NAMALWA (cell line): ENCODE results near the gene ESRRG.
"Not testable (repeated sequence)": the region's sequence is repeated elsewhere in the genome, so short reads cannot be mapped to it uniquely, and the experiment has no call there.

Experiments used
- DNase-seq: peaks from one replicate; pipeline ENCODE4 v3.0.0-alpha.2; 2015; ENCODE audit warnings: low spot score

ESRRG gene

DNA sequence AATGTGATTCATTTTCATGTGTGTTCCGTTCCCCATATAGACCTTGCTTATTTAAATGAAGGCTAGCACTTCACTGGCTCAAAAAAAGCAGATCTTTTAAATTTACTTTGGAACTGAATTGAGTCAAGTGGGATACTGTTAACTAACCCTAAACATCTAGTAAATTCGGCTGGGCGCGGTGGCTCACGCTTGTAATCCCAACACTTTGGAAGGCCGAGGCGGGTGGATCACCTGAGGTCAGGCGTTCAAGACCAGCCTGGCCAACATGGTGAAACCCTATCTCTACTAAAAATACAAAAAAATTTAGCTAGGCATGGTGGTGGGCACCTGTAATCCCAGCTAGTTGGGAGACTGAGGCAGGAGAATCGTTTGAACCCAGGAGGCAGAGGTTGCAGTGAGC is 19.2 kb downstream of the ESRRG start:
- DNase-seq, result not testable (repeated sequence)

GRCh38 chr1:216702170-216702569 is 21.1 kb downstream of the ESRRG start:
- peak; percentile 27 for DNase-seq

- DNase-seq, result no peak
Measured at GRCh38 chr1:216700779-216701178, 22.4 kb downstream of the ESRRG start.

DNA sequence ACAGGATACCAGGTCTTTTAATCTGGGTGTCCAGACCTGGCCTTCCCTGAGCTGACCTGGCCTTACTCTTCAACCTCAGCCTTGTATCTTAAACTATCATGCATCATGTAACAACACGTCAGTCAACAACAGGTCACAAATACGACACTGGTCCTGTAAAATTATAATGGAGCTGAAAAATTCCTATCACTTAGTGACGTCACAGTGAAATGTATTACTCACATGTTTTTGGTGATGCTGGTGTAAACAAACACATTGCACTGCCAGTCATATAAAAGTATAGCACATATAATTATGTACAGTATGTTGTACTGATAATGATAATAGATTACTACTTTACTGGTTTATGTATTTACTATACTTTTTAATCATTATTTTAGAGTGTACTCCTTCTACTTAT is 31.5 kb downstream of the ESRRG start:
- DNase-seq, result no peak

- DNase-seq, result no peak
Measured at GRCh38 chr1:216690603-216691002, 32.6 kb downstream of the ESRRG start.

GRCh38 chr1:216688127-216688657 is 35.0 kb downstream of the ESRRG start:
- DNase-seq, result no peak

- DNase-seq, result no peak
Measured at GRCh38 chr1:216686860-216687766, 36.1 kb downstream of the ESRRG start.

DNA sequence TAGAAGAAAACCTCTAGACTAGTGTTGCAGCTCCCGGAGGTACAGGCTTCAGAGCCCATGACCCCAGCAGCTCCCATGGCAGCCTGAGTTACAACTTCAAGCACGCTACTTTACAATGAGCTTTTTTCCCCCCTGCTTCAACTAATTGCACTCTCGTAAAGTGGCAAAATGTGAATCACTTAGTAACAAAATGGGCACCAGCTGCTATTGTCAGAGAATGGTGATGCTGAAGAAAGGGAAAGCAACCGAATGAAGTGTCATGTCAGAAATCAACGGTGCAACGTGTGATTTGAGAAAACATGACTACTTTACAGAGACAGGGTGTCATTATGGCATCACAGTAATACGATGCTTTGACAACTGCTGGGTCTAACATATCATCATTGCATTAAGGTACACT is 40.5 kb downstream of the ESRRG start:
- no peak for DNase-seq

DNA sequence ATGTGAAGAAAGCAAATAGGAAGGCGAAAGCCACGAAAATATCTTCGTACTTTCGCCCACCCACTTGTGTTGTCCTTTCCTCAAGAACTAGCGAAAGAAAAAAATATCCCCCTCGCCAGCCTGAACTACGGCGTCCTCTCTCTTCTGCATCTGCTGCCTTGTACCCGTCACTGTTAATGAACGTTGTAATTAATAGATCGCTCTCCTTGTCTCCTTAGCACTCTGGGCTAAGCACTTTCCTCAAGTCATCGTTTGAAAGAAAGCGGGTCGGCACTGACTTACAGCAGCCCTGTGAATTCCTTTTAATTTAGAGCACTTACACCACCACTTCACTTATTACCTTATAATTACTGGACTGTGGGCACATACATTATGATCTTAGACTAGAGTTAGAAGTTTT is 44.1 kb downstream of the ESRRG start:
- no peak for DNase-seq

- DNase-seq, result no peak
Measured at GRCh38 chr1:216670118-216670883, 52.9 kb downstream of the ESRRG start.

DNA sequence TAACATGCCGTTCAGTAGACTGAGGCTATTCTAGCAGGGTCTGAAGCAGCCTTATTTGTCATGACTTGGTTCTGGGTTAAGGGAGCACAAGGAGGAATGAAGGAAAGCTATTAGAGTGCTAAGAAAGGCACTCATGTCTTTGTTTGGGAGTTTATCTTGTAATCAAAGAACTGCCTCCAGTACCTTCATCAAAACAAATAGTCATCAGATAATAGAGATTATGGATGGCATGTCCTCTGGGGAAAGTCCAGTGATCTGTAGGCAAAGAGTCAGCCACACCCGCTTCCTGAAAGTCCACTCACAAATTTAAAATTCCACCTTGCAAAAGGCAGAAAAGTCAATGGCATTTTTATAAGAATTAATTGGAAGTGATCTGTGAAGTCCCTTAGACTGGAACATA is 56.8 kb downstream of the ESRRG start:
- no peak for DNase-seq

DNA sequence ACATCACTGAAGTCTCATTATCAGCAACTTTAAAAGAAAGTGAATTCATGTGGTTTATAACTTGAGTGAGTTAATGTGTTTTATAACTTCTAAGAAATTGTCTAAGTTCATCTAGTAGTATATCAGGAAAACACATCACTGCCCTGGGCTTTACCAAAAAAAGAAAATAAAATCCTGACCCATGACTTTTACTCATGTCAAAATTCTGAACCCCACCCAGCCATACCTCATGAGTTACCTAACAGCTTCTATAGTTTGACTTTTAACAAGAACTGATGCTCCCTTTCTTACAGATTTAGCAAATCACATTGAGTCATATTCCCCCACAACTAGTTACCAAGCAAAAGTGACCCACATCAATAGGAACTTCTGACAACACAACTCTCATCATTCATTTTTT is 57.4 kb downstream of the ESRRG start:
- no peak for DNase-seq

- DNase-seq, result no peak
Measured at GRCh38 chr1:216665406-216665805, 57.8 kb downstream of the ESRRG start.

DNA sequence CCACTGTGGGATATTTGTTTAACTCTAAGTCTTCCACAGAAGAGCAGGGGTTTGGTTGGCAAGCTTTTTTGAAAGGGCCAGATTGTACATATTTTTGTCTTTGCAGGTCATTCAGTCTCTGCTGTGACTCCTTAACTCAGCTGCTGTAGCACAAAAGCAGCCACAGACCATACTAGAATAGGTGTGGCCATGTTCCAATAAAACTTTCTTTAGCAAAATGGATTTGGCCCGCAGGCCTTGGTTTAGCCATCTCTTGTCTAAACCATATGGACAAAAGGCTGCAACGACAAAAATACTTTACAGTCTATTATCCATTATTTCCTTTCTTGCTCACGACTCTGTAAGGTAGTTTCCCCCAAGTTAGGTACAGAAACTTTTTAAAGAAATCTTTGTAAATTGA is 60.5 kb downstream of the ESRRG start:
- DNase-seq, result no peak

DNA sequence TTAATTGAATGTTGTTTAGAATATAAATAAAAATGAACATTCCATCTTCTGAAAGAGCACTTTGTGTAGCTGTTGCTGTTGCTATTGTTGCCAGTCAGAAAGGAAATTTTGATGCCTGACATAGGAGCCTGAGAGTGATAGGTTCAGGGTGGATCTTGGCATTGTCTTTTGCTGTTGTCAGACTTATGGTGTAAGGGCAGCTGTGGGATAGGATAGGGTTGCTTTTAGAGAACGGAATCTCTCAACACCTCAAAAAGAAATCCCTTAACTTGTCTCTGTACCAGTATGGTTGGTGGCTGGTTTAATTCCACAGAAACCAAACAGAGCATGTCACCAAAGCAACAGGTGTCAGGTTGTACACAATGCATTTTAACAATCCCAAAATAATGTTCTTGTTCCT is 62.7 kb downstream of the ESRRG start:
- DNase-seq, result no peak

DNA sequence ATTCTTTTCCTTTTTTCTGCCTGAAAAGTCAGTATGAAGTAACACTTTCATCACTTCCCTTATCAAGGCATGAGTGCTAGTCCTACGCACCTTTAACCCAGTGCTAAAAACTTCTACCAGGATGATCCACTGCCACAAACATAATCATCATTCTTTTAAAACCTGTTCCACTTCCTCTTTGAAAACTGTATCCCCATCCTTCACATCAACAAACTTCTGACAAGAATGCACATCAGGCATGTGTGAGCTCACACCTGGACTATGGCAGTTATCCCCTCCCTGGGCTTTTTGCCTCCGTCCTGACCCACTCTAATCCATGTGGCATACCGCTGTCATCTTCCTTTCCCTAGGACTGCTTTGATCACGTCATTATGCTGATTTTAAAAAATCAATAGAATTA is 70.2 kb downstream of the ESRRG start:
- DNase-seq, result no peak

DNA sequence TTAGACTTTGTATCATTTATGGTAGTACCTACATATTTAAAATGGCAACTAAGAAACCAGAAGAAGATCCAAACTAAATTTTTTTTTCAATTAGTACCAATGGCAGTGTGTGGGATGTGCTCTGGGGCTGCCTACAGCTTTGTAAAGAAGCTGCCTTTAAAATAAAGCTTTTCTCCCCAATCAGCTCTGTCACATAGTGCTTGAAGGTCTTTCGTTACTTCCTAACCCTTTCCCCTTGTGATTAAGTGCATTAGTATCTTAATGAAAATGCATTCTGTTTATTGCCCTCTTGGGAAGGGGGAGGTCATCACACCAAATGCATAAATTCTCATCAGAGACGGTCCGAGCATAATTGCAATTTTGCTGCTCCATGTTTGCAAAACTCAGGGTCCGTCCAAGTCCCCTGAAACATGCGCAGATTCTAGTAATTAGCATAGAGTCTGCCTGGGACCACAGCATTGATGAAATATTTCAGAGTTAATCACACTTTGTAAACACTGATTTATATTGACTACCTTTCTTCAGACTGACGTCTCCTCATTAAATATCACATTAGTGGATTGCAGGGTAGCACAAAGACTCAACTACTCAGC is 71.3 kb downstream of the ESRRG start:
- DNase-seq, result no peak

DNA sequence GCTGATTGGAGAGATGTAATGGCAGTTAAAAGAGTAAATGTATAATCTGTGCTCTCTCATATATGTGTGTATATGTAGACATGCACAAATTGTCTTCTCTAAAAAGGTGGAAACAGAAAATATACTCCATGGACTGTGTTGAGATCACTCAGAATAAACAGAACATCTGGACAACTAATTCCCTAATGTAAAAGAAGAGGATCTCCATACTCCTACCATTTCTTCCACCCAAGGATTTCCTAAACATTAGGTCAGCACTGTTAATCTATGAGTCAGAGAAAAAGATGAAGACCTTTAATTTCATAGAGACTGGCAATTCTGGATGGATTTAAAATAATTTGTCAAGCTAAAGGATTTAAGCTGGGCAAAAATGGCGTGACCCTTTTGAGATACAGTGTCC is 80.1 kb downstream of the ESRRG start:
- DNase-seq, result no peak

DNA sequence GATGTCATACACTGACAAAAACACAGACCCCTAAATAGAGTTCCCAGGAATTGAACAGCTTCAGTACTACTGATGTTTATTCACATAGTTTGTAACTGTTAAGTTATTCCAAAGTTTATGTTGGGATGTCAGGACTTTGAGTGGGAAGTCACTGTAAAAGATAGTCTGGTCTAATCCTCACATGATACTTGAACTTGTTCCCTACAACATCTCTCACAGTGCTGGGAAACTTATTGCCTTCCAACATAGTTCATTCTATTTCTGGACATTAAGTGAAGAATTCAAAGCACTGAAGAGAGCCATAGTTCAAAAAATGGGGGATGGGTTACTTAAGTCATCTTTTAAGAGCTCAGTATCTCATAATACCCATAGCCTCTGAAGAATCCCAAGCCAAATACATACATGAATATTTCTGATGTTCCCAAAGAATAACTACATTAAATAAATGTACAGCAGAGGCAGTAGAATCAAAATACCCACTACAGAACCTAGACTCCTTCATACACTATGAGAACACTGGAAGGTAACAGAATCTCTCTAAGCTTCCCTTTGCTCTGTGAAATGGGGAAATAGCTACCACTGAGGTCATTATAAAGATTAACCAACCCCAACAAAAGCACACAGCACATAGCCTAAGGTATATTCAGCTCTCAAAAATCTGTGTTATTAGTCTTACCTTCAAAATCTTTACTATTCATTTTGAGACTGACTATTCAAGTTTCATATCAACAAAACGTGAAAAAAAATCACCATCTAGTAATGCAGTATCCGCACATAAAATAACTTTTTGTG is 81.4 kb downstream of the ESRRG start:
- DNase-seq, result no peak

DNA sequence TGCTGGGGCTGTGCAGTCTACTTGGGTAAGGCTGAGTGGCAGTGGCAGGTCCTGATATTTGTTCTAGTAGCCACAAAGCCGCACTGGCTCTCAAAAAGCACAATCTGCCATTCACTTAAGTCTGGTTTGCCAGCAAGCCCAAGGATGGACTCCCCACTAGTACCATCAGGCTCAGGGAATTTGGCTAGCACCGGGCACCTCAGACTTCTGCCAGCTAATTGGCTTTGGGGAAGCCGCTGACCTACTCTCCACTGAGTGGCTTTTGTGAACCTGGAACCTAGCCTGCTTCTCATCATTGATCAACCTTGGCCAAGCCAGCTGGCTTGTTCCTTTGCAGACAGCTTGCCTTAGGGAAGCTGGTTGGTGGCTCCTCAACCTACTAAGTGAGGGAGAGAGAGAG is 83.1 kb downstream of the ESRRG start:
- DNase-seq, result no peak

GRCh38 chr1:216632980-216633379 is 90.2 kb downstream of the ESRRG start:
- DNase-seq, result no peak

DNA sequence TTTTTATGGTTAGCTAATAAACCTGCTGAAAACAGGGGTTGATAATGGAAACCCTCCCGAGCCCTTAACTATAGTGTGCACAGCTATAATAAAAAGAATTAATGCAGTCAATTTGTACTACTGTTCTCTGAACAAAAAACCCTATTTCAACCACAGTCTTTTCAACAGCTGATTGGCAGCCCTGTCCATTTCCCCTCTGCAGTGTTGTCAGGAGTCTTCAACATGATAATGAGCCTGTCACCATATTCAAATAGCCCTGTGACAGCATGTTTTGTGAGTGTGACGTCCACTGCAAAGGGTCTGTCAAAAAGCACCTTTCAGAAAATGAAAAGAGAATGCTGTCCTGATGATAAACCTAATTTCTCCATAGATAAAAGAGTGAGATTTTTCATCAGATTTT is 92.7 kb downstream of the ESRRG start:
- DNase-seq, result no peak
